Glutamatergic neuron (in vitro differentiated cells): ENCODE results near the gene TPST2. TPM values are rescaled to one million over a fixed set of nuclear protein-coding genes. Genes with fewer than 3 reads are reported as not detected.

Experiments used
- DNase-seq: peaks from one replicate; pipeline ENCODE4 v3.0.0; 2022
- H3K27ac Mint-ChIP-seq: one replicate; pipeline ENCODE4 v1.8.0; 2020; ENCODE audit warnings: mild to moderate bottlenecking, mixed read lengths, inconsistent platforms; ENCODE audit not compliant: unreplicated experiment
- H3K27me3 Mint-ChIP-seq: one replicate; pipeline ENCODE4 v1.8.0; 2020; ENCODE audit warnings: mild to moderate bottlenecking, moderate library complexity, mixed read lengths, inconsistent platforms; ENCODE audit not compliant: unreplicated experiment
- H3K36me3 Mint-ChIP-seq: one replicate; pipeline ENCODE4 v1.8.0; 2020; ENCODE audit warnings: mild to moderate bottlenecking, mixed read lengths, inconsistent platforms; ENCODE audit not compliant: unreplicated experiment
- H3K4me1 Mint-ChIP-seq: one replicate; pipeline ENCODE4 v1.8.0; 2020; ENCODE audit warnings: mild to moderate bottlenecking, low read depth, mixed read lengths, inconsistent platforms; ENCODE audit not compliant: unreplicated experiment
- H3K4me3 Mint-ChIP-seq: one replicate; pipeline ENCODE4 v1.8.0; 2020; ENCODE audit warnings: mild to moderate bottlenecking, mixed read lengths, inconsistent platforms; ENCODE audit not compliant: unreplicated experiment
- H3K9me3 Mint-ChIP-seq: one replicate; pipeline ENCODE4 v1.8.0; 2020; ENCODE audit warnings: mild to moderate bottlenecking, moderate library complexity, mixed read lengths, inconsistent platforms; ENCODE audit not compliant: unreplicated experiment
- CTCF ChIP-seq: fragments of 200-600 bp; sonication (generic); IDR thresholded peaks from one replicate; pipeline ENCODE4 v1.5.0; 2021; ENCODE audit not compliant: partially characterized antibody, unreplicated experiment
- total RNA-seq: library from RNA; stranded (reverse); fragmentation: NEBNext Ultra II Directional; extraction: Animal tissue kit (Norgen Biotek cat#: 25700); gene quantifications from one replicate; pipeline ENCODE4 v1.2.1, GENCODE V29; 2021; ENCODE audit not compliant: unreplicated experiment

Gene TPST2
- total RNA-seq, 1 donor from 2014 or later: 10.6 TPM

GRCh38 chr22:26568207-26568706 lies 21.7 kb downstream of the TPST2 start:
- peaks cover 10% of the 10 kb centered on the region for H3K4me1 Mint-ChIP-seq
- peaks cover 7% of the 10 kb centered on the region for H3K27me3 Mint-ChIP-seq
- no peaks in the 10 kb centered on the region for H3K9me3 Mint-ChIP-seq
- no peak overlapping the region for H3K4me3 Mint-ChIP-seq
- no peak for DNase-seq
- H3K27ac Mint-ChIP-seq: no peak overlapping the region
- TF ChIP-seq CTCF: no peak
- H3K36me3 Mint-ChIP-seq: no peaks in the 10 kb centered on the region

GRCh38 chr22:26567610-26568009 lies 22.3 kb downstream of the TPST2 start:
- Mint-ChIP-seq H3K9me3 (no peaks in the 10 kb centered on the region), H3K27me3 (peaks cover 7% of the 10 kb centered on the region), H3K4me1 (peaks cover 10% of the 10 kb centered on the region), H3K36me3 (no peaks in the 10 kb centered on the region), H3K27ac (no peak overlapping the region), H3K4me3 (no peak overlapping the region)
- DNase-seq: no peak
- no peak for TF ChIP-seq CTCF

GRCh38 chr22:26566994-26567393 lies 22.9 kb downstream of the TPST2 start:
- TF ChIP-seq CTCF: no peak
- Mint-ChIP-seq H3K4me3 (no peak overlapping the region), H3K36me3 (no peaks in the 10 kb centered on the region), H3K27me3 (peaks cover 7% of the 10 kb centered on the region), H3K27ac (no peak overlapping the region), H3K9me3 (no peaks in the 10 kb centered on the region), H3K4me1 (peaks cover 10% of the 10 kb centered on the region)
- no peak for DNase-seq

- Mint-ChIP-seq H3K4me1 (peaks cover 10% of the 10 kb centered on the region), H3K27me3 (peaks cover 4% of the 10 kb centered on the region), H3K4me3 (no peak overlapping the region), H3K27ac (no peak overlapping the region), H3K36me3 (no peaks in the 10 kb centered on the region), H3K9me3 (no peaks in the 10 kb centered on the region)
- DNase-seq: no peak
- TF ChIP-seq CTCF: no peak
Measured at GRCh38 chr22:26565889-26566288, 24.0 kb downstream of the TPST2 start.

- no peak overlapping the region for H3K4me3 Mint-ChIP-seq
- no peak overlapping the region for H3K27ac Mint-ChIP-seq
- no peaks in the 10 kb centered on the region for H3K9me3 Mint-ChIP-seq
- H3K36me3 Mint-ChIP-seq: no peaks in the 10 kb centered on the region
- TF ChIP-seq CTCF: no peak
- H3K27me3 Mint-ChIP-seq: no peaks in the 10 kb centered on the region
- H3K4me1 Mint-ChIP-seq: peaks cover 10% of the 10 kb centered on the region
- DNase-seq: no peak
Measured at GRCh38 chr22:26565181-26565580, 24.8 kb downstream of the TPST2 start.
